KMS-11 (cell line): ENCODE measurements around the gene DHCR7.

Source experiments
- H2AFZ ChIP-seq: fragments of 200-600 bp; sonication (generic); 2 replicates; pipeline ENCODE4 v1.6.1; 2016; ENCODE audit warnings: antibody characterized with exemption, mixed run types, low read depth
- H3K27ac ChIP-seq: fragments of 200-600 bp; sonication (generic); 2 replicates; pipeline ENCODE4 v1.6.1; 2016; ENCODE audit warnings: mild to moderate bottlenecking, mixed run types
- H3K27me3 ChIP-seq: fragments of 200-600 bp; sonication (generic); 2 replicates; pipeline ENCODE4 v1.6.1; 2017; ENCODE audit warnings: mild to moderate bottlenecking, low read depth, mixed run types, moderate library complexity; ENCODE audit not compliant: insufficient read depth
- H3K36me3 ChIP-seq: fragments of 200-600 bp; sonication (generic); 2 replicates; pipeline ENCODE4 v1.6.1; 2017; ENCODE audit warnings: mild to moderate bottlenecking, mixed run types; ENCODE audit not compliant: insufficient read depth
- H3K4me1 ChIP-seq: fragments of 200-600 bp; sonication (generic); 2 replicates; pipeline ENCODE4 v1.6.1; 2016; ENCODE audit warnings: mild to moderate bottlenecking, low read depth, mixed run types; ENCODE audit not compliant: poor library complexity, severe bottlenecking
- H3K4me2 ChIP-seq: fragments of 200-600 bp; sonication (generic); 2 replicates; pipeline ENCODE4 v1.7.0; 2016; ENCODE audit warnings: mild to moderate bottlenecking, mixed run types
- H3K4me3 ChIP-seq: fragments of 200-600 bp; sonication (generic); IDR thresholded peaks from 2 replicates; pipeline ENCODE4 v1.6.1; 2017; ENCODE audit warnings: low read depth, low read length, mixed read lengths; ENCODE audit not compliant: insufficient read depth
- H3K79me2 ChIP-seq: fragments of 200-600 bp; sonication (generic); 2 replicates; pipeline ENCODE4 v1.6.1; 2016; ENCODE audit warnings: low read depth, mixed run types; ENCODE audit not compliant: insufficient read depth
- H3K9ac ChIP-seq: fragments of 200-600 bp; sonication (generic); 2 replicates; pipeline ENCODE4 v1.6.1; 2016; ENCODE audit warnings: mild to moderate bottlenecking, mixed run types
- H4K20me1 ChIP-seq: fragments of 200-600 bp; sonication (generic); 2 replicates; pipeline ENCODE4 v1.6.1; 2016; ENCODE audit warnings: mild to moderate bottlenecking, mixed run types; ENCODE audit not compliant: insufficient read depth
- CTCF ChIP-seq: fragments of 200-600 bp; sonication (generic); conservative IDR thresholded peaks from 2 replicates; pipeline ENCODE4 v1.6.1; 2017; ENCODE audit warnings: low read depth, mild to moderate bottlenecking, antibody characterized with exemption, low read length, moderate library complexity, mixed read lengths

DHCR7 gene

DNA sequence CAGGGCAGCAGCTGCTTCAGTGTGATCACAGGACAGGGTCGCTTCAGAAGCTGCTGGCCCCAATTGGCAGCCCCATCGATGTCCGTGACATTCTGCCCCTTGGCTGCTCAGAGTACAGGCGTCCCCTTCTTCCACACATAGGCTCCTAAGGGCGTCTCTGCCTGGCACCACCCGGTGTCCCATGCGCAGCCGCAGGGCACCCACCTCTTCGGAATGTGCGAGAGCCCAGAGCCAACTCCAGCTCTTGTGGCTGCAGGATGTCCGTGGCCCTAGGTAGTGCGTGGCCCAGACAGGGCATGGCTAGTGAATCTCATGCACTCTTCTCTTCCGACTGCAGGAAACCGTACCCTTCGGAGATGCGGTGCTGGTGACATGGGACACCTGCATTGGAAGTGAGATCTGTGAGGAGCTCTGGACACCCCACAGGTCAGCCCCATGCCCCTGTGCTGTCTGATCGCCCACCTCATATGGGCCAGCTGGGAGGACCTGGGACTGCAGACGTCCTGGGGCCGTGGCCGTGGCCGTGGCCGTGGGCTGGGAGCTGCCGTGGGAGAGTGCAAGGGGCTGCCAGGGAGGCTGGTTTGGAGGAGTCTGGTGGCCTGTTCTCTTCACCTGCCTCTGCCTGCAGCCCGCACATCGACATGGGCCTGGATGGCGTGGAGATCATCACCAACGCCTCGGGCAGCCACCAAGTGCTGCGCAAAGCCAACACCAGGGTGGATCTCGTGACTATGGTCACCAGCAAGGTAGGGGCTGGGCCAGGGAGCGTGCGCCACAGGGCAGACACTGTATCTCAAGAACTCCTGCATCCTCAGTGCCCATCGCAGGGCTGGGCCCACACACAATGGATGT is 25.0 kb upstream of the DHCR7 start:
- H2AFZ ChIP-seq: no peak overlapping the region
- no peaks in the 10 kb centered on the region for H4K20me1 ChIP-seq
- H3K4me3 ChIP-seq: no peak overlapping the region
- no peaks in the 10 kb centered on the region for H3K27me3 ChIP-seq
- H3K27ac ChIP-seq: no peak overlapping the region
- H3K79me2 ChIP-seq: no peaks in the 10 kb centered on the region
- H3K4me1 ChIP-seq: no peaks in the 10 kb centered on the region
- no peak for TF ChIP-seq CTCF
- H3K36me3 ChIP-seq: no peaks in the 10 kb centered on the region
- no peak overlapping the region for H3K4me2 ChIP-seq
- H3K9ac ChIP-seq: no peak overlapping the region

DNA sequence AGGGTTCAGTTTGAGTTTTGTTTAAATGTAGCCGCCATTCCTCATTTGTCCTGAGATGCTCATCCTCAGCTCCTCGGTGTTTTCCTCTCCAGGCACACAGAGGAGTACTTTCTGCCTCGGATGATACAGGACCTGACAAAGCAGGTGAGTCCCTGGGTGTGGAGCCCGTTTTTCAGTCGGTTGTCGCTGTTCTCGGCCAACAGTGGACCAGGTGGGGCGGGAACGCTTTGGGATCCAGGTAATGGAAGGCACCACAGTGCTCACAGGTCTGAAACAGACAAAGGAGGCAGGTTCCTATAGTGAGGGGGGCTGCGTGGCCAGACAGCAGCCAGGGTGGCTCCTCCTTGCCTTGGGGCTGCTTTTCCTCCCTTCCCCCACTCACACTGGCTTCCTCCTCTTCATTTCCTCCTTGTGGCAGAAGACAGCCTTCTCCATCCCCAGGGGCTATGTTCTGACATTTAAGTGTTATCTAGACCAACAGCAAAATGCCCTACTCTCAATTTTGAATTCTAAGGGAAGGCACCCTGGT is 24.2 kb upstream of the DHCR7 start:
- Histone ChIP-seq H4K20me1 (no peaks in the 10 kb centered on the region), H3K4me2 (no peak overlapping the region), H3K79me2 (no peaks in the 10 kb centered on the region), H3K4me3 (no peak overlapping the region), H2AFZ (no peak overlapping the region), H3K27me3 (no peaks in the 10 kb centered on the region), H3K4me1 (no peaks in the 10 kb centered on the region), H3K27ac (no peak overlapping the region), H3K9ac (no peak overlapping the region), H3K36me3 (no peaks in the 10 kb centered on the region)
- TF ChIP-seq CTCF: no peak

DNA sequence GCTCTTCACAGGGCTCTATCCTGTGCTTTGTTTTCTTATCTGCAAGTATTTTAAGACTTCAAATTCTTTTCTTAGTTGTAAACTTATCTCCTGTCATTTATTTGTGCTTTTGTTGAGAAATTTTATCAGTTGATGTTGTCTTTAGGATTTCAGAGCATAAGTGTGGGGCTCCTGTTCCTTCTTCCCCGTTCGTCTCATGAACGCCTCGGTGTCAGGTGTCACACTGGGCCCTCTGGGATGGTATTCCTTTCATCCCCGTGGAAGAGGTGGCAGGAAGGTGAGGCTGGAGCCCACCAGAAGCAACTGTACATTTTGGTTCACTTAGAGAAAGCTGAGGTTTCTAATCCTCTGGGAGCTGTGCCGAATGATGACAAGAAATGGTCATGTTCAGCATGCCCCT is 22.8 kb upstream of the DHCR7 start:
- Histone ChIP-seq H3K79me2 (no peaks in the 10 kb centered on the region), H3K4me3 (no peak overlapping the region), H4K20me1 (no peaks in the 10 kb centered on the region), H3K27ac (no peak overlapping the region), H3K9ac (no peak overlapping the region), H3K4me1 (no peaks in the 10 kb centered on the region), H3K36me3 (no peaks in the 10 kb centered on the region), H3K4me2 (no peak overlapping the region), H2AFZ (no peak overlapping the region), H3K27me3 (no peaks in the 10 kb centered on the region)
- TF ChIP-seq CTCF: no peak

DNA sequence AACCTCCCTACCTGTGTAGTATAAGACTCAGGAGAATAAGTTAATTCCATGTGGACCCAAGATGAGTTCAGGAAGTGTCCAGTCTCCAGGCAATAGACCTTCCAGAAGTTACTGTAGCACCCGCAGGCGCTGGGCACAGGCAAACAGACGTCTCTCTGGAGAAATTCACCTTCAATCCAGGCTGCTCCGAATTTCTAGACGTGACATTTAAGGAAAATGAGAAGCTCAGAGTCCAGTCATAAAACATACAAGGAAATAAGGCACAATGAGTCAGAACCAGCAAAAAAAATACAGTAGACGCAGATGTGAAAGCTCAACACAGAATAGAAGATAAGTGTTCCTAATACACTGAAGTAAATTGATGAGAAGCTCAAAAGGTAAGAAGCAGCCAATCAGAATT is 19.0 kb upstream of the DHCR7 start:
- no peak for TF ChIP-seq CTCF
- no peaks in the 10 kb centered on the region for H3K4me1 ChIP-seq
- H3K27ac ChIP-seq: no peak overlapping the region

More for the DNA sequence above, 19.0 kb upstream of the DHCR7 start:
- Histone ChIP-seq H3K27me3 (no peaks in the 10 kb centered on the region), H3K4me2 (no peak overlapping the region), H3K9ac (no peak overlapping the region), H2AFZ (no peak overlapping the region), H3K4me3 (no peak overlapping the region), H3K79me2 (no peaks in the 10 kb centered on the region), H4K20me1 (no peaks in the 10 kb centered on the region), H3K36me3 (no peaks in the 10 kb centered on the region)
